ENCODE results near the gene IQCM. TPM values are rescaled to one million over a fixed set of nuclear protein-coding genes. Genes with fewer than 3 reads are reported as not detected.

IQCM gene
- total RNA-seq, 1 experiment from 2014 or later, result not detected

GRCh38 chr4:149555146-149555545 lies 260.5 kb downstream of the IQCM start:
- ChIA-PET CTCF (no interaction called here), POLR2A (ENCODE audit: unreplicated experiment) (no interaction called here)
- no peak for ATAC-seq
- no peak overlapping the region for H3K9ac ChIP-seq (ENCODE audit: low read length)
- H3K27me3 ChIP-seq (ENCODE audit: low read length), result no peaks in the 10 kb centered on the region
- no peaks in the 10 kb centered on the region for H3K9me3 ChIP-seq (ENCODE audit: low read length)
- TF ChIP-seq, protein P1, sequence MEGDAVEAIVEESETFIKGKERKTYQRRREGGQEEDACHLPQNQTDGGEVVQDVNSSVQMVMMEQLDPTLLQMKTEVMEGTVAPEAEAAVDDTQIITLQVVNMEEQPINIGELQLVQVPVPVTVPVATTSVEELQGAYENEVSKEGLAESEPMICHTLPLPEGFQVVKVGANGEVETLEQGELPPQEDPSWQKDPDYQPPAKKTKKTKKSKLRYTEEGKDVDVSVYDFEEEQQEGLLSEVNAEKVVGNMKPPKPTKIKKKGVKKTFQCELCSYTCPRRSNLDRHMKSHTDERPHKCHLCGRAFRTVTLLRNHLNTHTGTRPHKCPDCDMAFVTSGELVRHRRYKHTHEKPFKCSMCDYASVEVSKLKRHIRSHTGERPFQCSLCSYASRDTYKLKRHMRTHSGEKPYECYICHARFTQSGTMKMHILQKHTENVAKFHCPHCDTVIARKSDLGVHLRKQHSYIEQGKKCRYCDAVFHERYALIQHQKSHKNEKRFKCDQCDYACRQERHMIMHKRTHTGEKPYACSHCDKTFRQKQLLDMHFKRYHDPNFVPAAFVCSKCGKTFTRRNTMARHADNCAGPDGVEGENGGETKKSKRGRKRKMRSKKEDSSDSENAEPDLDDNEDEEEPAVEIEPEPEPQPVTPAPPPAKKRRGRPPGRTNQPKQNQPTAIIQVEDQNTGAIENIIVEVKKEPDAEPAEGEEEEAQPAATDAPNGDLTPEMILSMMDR (conservative IDR thresholded peaks at IDR 0.05; ENCODE audit: low read depth, low read length), result no peak
- TF ChIP-seq EZH2phosphoT487 (IDR thresholded peaks at IDR 0.05; ENCODE audit: borderline replicate concordance, low read length), result no peak
- TF ChIP-seq EZH2 (IDR thresholded peaks at IDR 0.05; ENCODE audit: low read length, unreplicated experiment), result no peak
- BruUV-seq (replicated peaks), result no TSS peak
- no peaks in the 10 kb centered on the region for H3K9me2 ChIP-seq (replicated peaks; ENCODE audit: low read length)
- intact Hi-C loops (cut with micrococcal nuclease), result no loop called here
- no peak overlapping the region for H3K4me3 ChIP-seq (ENCODE audit: low read length)
- H3K27ac ChIP-seq (ENCODE audit: low read length), result no peak overlapping the region
- no peak for DNase-seq
- no peaks in the 10 kb centered on the region for H3K4me1 ChIP-seq (ENCODE audit: insufficient read depth, low read length)
- H3F3A ChIP-seq (ENCODE audit: low read length, unreplicated experiment), result no peaks in the 10 kb centered on the region
- no peak overlapping the region for H2AFZ ChIP-seq (ENCODE audit: low read length)
- no peaks in the 10 kb centered on the region for H3K36me3 ChIP-seq (ENCODE audit: low read depth, low read length)
- H3K79me2 ChIP-seq (ENCODE audit: low read length), result no peaks in the 10 kb centered on the region
- H4K20me1 ChIP-seq (ENCODE audit: low read length), result no peaks in the 10 kb centered on the region
- H3K4me2 ChIP-seq (ENCODE audit: low read length), result no peak overlapping the region

- BruUV-seq (replicated peaks), result no TSS peak
- ChIA-PET POLR2A (ENCODE audit: unreplicated experiment) (no interaction called here), CTCF (no interaction called here)
- H2AFZ ChIP-seq (ENCODE audit: low read length), result no peak overlapping the region
- no peak overlapping the region for H3K9ac ChIP-seq (ENCODE audit: low read length)
- TF ChIP-seq EZH2 (IDR thresholded peaks at IDR 0.05; ENCODE audit: low read length, unreplicated experiment) (no peak), EZH2phosphoT487 (IDR thresholded peaks at IDR 0.05; ENCODE audit: borderline replicate concordance, low read length) (no peak)
- TF ChIP-seq, protein P1 (conservative IDR thresholded peaks at IDR 0.05; ENCODE audit: low read depth, low read length), result no peak
- intact Hi-C loops (cut with micrococcal nuclease), result no loop called here
- no peaks in the 10 kb centered on the region for H3K9me3 ChIP-seq (ENCODE audit: low read length)
- no peaks in the 10 kb centered on the region for H3K4me1 ChIP-seq (ENCODE audit: insufficient read depth, low read length)
- no peak overlapping the region for H3K27ac ChIP-seq (ENCODE audit: low read length)
- H3F3A ChIP-seq (ENCODE audit: low read length, unreplicated experiment), result no peaks in the 10 kb centered on the region
- no peak overlapping the region for H3K4me3 ChIP-seq (ENCODE audit: low read length)
- H3K4me2 ChIP-seq (ENCODE audit: low read length), result no peak overlapping the region
- ATAC-seq (no peak), DNase-seq (no peak)
- H3K27me3 ChIP-seq (ENCODE audit: low read length), result no peaks in the 10 kb centered on the region
- no peaks in the 10 kb centered on the region for H3K9me2 ChIP-seq (replicated peaks; ENCODE audit: low read length)
- H3K79me2 ChIP-seq (ENCODE audit: low read length), result no peaks in the 10 kb centered on the region
- no peaks in the 10 kb centered on the region for H3K36me3 ChIP-seq (ENCODE audit: low read depth, low read length)
- no peaks in the 10 kb centered on the region for H4K20me1 ChIP-seq (ENCODE audit: low read length)
These were observed 261.6 kb downstream of the IQCM start for GRCh38 chr4:149553959-149554520.

DNA sequence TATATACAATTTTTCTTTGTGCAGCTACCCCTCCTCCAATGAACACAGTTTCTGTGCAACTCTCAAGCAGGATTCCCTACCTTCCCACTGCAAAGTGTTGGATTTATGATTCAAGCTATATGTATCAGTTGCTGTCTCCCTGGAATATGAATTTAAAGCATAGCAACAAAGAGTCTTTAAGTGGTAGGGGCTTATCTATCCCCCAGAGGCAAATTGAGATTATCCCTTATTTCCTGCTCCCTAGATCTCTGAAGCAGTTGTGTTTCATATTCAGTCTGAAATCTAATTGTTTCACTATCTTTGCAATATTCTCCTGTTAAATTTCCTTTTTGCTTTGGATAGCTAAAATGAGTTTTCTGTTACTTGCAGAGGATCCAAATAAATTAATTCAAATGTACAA lies 263.0 kb downstream of the IQCM start:
- ATAC-seq, result no peak
- no peak overlapping the region for H3K9ac ChIP-seq (ENCODE audit: low read length)
- no peaks in the 10 kb centered on the region for H3K79me2 ChIP-seq (ENCODE audit: low read length)
- intact Hi-C loops (cut with micrococcal nuclease), result no loop called here
- no peaks in the 10 kb centered on the region for H3K27me3 ChIP-seq (ENCODE audit: low read length)
- H4K20me1 ChIP-seq (ENCODE audit: low read length), result no peaks in the 10 kb centered on the region
- CTCF ChIA-PET, result no interaction called here
- no TSS peak for BruUV-seq (replicated peaks)
- no peaks in the 10 kb centered on the region for H3K36me3 ChIP-seq (ENCODE audit: low read depth, low read length)
- no peaks in the 10 kb centered on the region for H3K9me2 ChIP-seq (replicated peaks; ENCODE audit: low read length)
- no peak overlapping the region for H3K27ac ChIP-seq (ENCODE audit: low read length)
- no peak overlapping the region for H3K4me3 ChIP-seq (ENCODE audit: low read length)
- H2AFZ ChIP-seq (ENCODE audit: low read length), result no peak overlapping the region
- no peaks in the 10 kb centered on the region for H3K9me3 ChIP-seq (ENCODE audit: low read length)
- DNase-seq, result no peak
- no peaks in the 10 kb centered on the region for H3F3A ChIP-seq (ENCODE audit: low read length, unreplicated experiment)
- no peak overlapping the region for H3K4me2 ChIP-seq (ENCODE audit: low read length)
- POLR2A ChIA-PET (ENCODE audit: unreplicated experiment), result no interaction called here
- no peaks in the 10 kb centered on the region for H3K4me1 ChIP-seq (ENCODE audit: insufficient read depth, low read length)
- TF ChIP-seq EZH2phosphoT487 (IDR thresholded peaks at IDR 0.05; ENCODE audit: borderline replicate concordance, low read length), result no peak
- TF ChIP-seq, protein P1 (conservative IDR thresholded peaks at IDR 0.05; ENCODE audit: low read depth, low read length), result no peak
- no peak for TF ChIP-seq EZH2 (IDR thresholded peaks at IDR 0.05; ENCODE audit: low read length, unreplicated experiment)

Data from PC-3 (cell line).